ENCODE measurements around the gene NSUN3. TPM values are rescaled to one million over a fixed set of nuclear protein-coding genes. Genes with fewer than 3 reads are reported as not detected.
A peak's percentile ranks its signal among the peaks of the same experiment; 100 is the strongest.
"Not testable (repeated sequence)": the region's sequence is repeated elsewhere in the genome, so short reads cannot be mapped to it uniquely, and the experiment has no call there.

The NSUN3 gene
- total RNA-seq, result 4.8 TPM

- peak; percentile 96 for ATAC-seq
- DNase-seq (ENCODE audit: low spot score), result peak; percentile 94
Observed at GRCh38 chr3:94062513-94063404, at the start of gene NSUN3, which contains the start of gene DHFR2. Gene NSUN3, plus strand, starts transcription at chr3:94063061. Its CDS starts 66 bp downstream, at chr3:94063127. Gene DHFR2, minus strand, starts transcription at chr3:94062916. Its CDS starts 1,405 bp downstream, at chr3:94061511.

GRCh38 chr3:94015025-94015424 is 47.8 kb upstream of the NSUN3 start:
- ATAC-seq (no peak), DNase-seq (ENCODE audit: low spot score) (no peak)

- DNase-seq (ENCODE audit: low spot score) (no peak), ATAC-seq (no peak)
Observed at GRCh38 chr3:94019659-94020058, 43.2 kb upstream of the NSUN3 start.

- no peak for ATAC-seq
- DNase-seq (ENCODE audit: low spot score), result no peak
Observed at GRCh38 chr3:94020293-94020692, 42.6 kb upstream of the NSUN3 start.

- DNase-seq (ENCODE audit: low spot score) (no peak), ATAC-seq (no peak)
Observed at GRCh38 chr3:94024385-94024784, 38.5 kb upstream of the NSUN3 start.

GRCh38 chr3:94026623-94027022 is 36.2 kb upstream of the NSUN3 start:
- no peak for DNase-seq (ENCODE audit: low spot score)

GRCh38 chr3:94028093-94028837 is 34.6 kb upstream of the NSUN3 start, which contains the start of gene STX19:
Gene STX19, minus strand, starts transcription at chr3:94028597. Its CDS starts 13,328 bp downstream, at chr3:94015269.
- DNase-seq (ENCODE audit: low spot score) (no peak), ATAC-seq (no peak)

More at GRCh38 chr3:94026623-94027022, 36.2 kb upstream of the NSUN3 start:
- ATAC-seq, result no peak

GRCh38 chr3:94036909-94037507 is 25.9 kb upstream of the NSUN3 start:
- ATAC-seq (peak; percentile 83), DNase-seq (ENCODE audit: low spot score) (no peak)

GRCh38 chr3:94043285-94043684 is 19.6 kb upstream of the NSUN3 start:
- DNase-seq (ENCODE audit: low spot score) (no peak), ATAC-seq (no peak)

- DNase-seq (ENCODE audit: low spot score); ATAC-seq: not testable (repeated sequence)
Observed at GRCh38 chr3:94044100-94044936, 18.5 kb upstream of the NSUN3 start.

- ATAC-seq, result no peak
- no peak for DNase-seq (ENCODE audit: low spot score)
Observed at GRCh38 chr3:94046533-94046932, 16.3 kb upstream of the NSUN3 start.

- ATAC-seq, result no peak
- DNase-seq (ENCODE audit: low spot score), result no peak
Observed at GRCh38 chr3:94049267-94049666, 13.6 kb upstream of the NSUN3 start.

GRCh38 chr3:94050546-94050945 is 12.3 kb upstream of the NSUN3 start:
- no peak for DNase-seq (ENCODE audit: low spot score)
- ATAC-seq, result no peak

GRCh38 chr3:94061297-94061696 is 1.6 kb upstream of the NSUN3 start:
- DNase-seq (ENCODE audit: low spot score), result no peak
- no peak for ATAC-seq

- ATAC-seq (no peak), DNase-seq (ENCODE audit: low spot score) (no peak)
Observed at GRCh38 chr3:94063496-94064119, 747 bp downstream of the NSUN3 start.

GRCh38 chr3:94064243-94064860 is 1.5 kb downstream of the NSUN3 start:
- ATAC-seq (no peak), DNase-seq (ENCODE audit: low spot score) (no peak)

GRCh38 chr3:94065122-94065521 is 2.3 kb downstream of the NSUN3 start:
- ATAC-seq, result no peak
- no peak for DNase-seq (ENCODE audit: low spot score)

GRCh38 chr3:94065819-94066480 is 3.1 kb downstream of the NSUN3 start:
- ATAC-seq (no peak), DNase-seq (ENCODE audit: low spot score) (no peak)
